Left ventricle myocardium inferior (tissue), 1 donor: ENCODE results near the gene LSM7. TPM values are rescaled to one million over a fixed set of nuclear protein-coding genes. Genes with fewer than 3 reads are reported as not detected.

Experiments
- DNase-seq: peaks from one replicate; pipeline ENCODE4 v3.0.0-alpha.2; 2020
- H3K27ac ChIP-seq: fragments of 200-600 bp; replicated peaks from 2 replicates; pipeline ENCODE4 v1.8.0; 2021
- H3K27me3 ChIP-seq: fragments of 200-600 bp; 2 replicates; pipeline ENCODE4 v1.8.0; 2021; ENCODE audit warnings: low read depth
- H3K36me3 ChIP-seq: fragments of 200-600 bp; 2 replicates; pipeline ENCODE4 v1.8.0; 2021
- H3K4me1 ChIP-seq: fragments of 200-600 bp; 2 replicates; pipeline ENCODE4 v1.8.0; 2021
- H3K4me3 ChIP-seq: fragments of 200-600 bp; 2 replicates; pipeline ENCODE4 v1.8.0; 2021; ENCODE audit warnings: mild to moderate bottlenecking, moderate library complexity
- H3K9me3 ChIP-seq: fragments of 200-600 bp; replicated peaks from 2 replicates; pipeline ENCODE4 v1.8.0; 2021
- intact Hi-C: fragments of 100-400 bp; cut with micrococcal nuclease; formaldehyde crosslinking; loops from one replicate; pipeline ENCODE4 v1.11.0; 2022
- total RNA-seq: library from RNA; stranded (reverse); fragmentation: NEBNext Ultra II Directional; extraction: Animal tissue kit (Norgen Biotek cat#: 25700); gene quantifications from one replicate; pipeline ENCODE4 v1.2.1, GENCODE V29; 2021
- TF ChIP-seq, protein P1 (sequence below): fragments of 200-600 bp; IDR thresholded peaks from 2 replicates; pipeline ENCODE4 v1.8.0; 2021; ENCODE audit warnings: antibody characterized with exemption, mild to moderate bottlenecking, borderline replicate concordance
- donor health status: DM: no; HTN: yes; CAD: no; lungs with severe emphysema.

The LSM7 gene
- total RNA-seq, 1 donor from 2014 or later: 41.1 TPM

DNA sequence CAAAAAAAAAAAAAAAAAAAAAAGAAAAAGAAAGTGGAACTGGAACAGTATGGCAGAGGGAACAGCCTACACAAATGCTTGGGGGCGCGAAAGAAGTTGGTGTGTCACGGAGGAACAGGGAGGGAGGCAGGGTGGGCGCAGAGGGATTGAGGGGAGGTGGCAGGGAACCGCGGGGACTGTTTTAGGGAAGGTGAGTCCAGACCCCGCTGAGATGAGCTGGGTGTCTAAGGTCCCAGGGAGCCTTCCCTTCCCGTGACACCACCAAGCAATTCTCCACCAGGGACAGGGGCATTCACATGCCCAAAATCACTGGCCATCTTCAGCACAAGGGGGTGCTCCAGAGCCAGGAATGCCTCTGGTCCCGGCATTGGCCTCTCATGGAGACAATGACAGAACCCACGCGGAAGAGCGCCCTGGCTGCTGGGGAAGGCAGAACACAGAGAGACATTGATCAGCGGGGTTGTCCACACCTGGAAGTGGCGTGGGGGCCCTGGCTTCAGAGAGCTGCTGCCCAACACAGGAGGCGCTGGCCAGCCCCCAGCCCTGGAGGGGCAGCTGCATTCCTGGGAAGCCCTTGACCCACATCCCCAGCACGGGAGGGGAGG, 53.4 kb downstream of the LSM7 start:
- peak overlapping the region; percentile 32 for H3K4me3 ChIP-seq
- TF ChIP-seq, protein P1, sequence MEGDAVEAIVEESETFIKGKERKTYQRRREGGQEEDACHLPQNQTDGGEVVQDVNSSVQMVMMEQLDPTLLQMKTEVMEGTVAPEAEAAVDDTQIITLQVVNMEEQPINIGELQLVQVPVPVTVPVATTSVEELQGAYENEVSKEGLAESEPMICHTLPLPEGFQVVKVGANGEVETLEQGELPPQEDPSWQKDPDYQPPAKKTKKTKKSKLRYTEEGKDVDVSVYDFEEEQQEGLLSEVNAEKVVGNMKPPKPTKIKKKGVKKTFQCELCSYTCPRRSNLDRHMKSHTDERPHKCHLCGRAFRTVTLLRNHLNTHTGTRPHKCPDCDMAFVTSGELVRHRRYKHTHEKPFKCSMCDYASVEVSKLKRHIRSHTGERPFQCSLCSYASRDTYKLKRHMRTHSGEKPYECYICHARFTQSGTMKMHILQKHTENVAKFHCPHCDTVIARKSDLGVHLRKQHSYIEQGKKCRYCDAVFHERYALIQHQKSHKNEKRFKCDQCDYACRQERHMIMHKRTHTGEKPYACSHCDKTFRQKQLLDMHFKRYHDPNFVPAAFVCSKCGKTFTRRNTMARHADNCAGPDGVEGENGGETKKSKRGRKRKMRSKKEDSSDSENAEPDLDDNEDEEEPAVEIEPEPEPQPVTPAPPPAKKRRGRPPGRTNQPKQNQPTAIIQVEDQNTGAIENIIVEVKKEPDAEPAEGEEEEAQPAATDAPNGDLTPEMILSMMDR: peak; percentile 66
- H3K36me3 ChIP-seq: peaks cover 26% of the 10 kb centered on the region
- peaks cover 61% of the 10 kb centered on the region for H3K4me1 ChIP-seq
- no peaks in the 10 kb centered on the region for H3K27me3 ChIP-seq
- DNase-seq: peak; percentile 64
- H3K9me3 ChIP-seq: no peaks in the 10 kb centered on the region
- H3K27ac ChIP-seq: peak overlapping the region; percentile 56
- intact Hi-C loops: no loop called here

DNA sequence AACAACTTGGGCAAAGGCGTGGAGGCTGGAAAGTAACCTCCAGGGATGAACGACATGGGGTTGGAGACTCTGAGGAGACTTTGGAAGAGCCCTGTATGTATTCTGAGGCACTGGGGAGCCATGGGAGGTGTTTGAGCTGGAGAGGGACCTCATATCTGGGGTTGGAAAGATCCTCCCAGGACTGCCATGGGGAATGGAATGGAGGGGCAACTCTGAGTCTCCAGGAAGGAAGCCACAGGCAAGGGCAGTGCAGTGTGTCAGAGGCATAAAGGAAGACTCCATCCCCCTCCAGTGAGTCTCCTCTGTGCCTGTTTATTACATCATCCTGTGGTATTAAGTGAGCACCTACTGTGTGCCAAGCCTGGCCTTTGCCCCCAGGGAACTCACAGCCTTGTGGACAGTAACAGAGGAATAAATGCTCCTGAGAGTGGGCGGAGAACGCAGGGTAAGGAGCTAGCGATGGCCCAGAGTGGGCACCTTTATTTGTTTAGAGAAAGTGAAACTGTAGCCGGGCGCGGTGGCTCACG, 54.1 kb downstream of the LSM7 start:
- peak overlapping the region; percentile 98 for H3K27ac ChIP-seq
- DNase-seq: no peak
- no peaks in the 10 kb centered on the region for H3K9me3 ChIP-seq
- TF ChIP-seq, protein P1: no peak
- intact Hi-C loops: no loop called here
- peaks cover 26% of the 10 kb centered on the region for H3K36me3 ChIP-seq
- H3K4me3 ChIP-seq: peak overlapping the region; percentile 99
- no peaks in the 10 kb centered on the region for H3K27me3 ChIP-seq
- H3K4me1 ChIP-seq: peaks cover 68% of the 10 kb centered on the region

- H3K36me3 ChIP-seq: peaks cover 26% of the 10 kb centered on the region
- peak; percentile 78 for DNase-seq
- H3K27ac ChIP-seq: peak overlapping the region; percentile 98
- peak overlapping the region; percentile 99 for H3K4me3 ChIP-seq
- intact Hi-C loops: no loop called here
- TF ChIP-seq, protein P1: peak; percentile 98
- peaks cover 72% of the 10 kb centered on the region for H3K4me1 ChIP-seq
- no peaks in the 10 kb centered on the region for H3K27me3 ChIP-seq
- no peaks in the 10 kb centered on the region for H3K9me3 ChIP-seq
Measured at GRCh38 chr19:2273356-2274184, 54.8 kb downstream of the LSM7 start.

Other genes starting within 250 kb of the LSM7 start
- gene MOB3A, start 232.3 kb downstream of the LSM7 start, total RNA-seq: 16.1 TPM
- 2.8 TPM for gene IZUMO4, start 231.7 kb downstream of the LSM7 start, total RNA-seq
- 75.4 TPM for gene AP3D1, start 177.0 kb downstream of the LSM7 start, total RNA-seq
- gene DOT1L, start 164.7 kb downstream of the LSM7 start, total RNA-seq: 8.4 TPM
- gene PLEKHJ1, start 92.3 kb downstream of the LSM7 start, total RNA-seq: 47.8 TPM
- gene SF3A2, start 91.8 kb downstream of the LSM7 start, total RNA-seq: 28.7 TPM
- gene AMH, start 79.3 kb downstream of the LSM7 start, total RNA-seq: 1.1 TPM
- gene JSRP1, start 72.2 kb downstream of the LSM7 start, total RNA-seq: 0.36 TPM
- 0.77 TPM for gene PEAK3, start 46.4 kb downstream of the LSM7 start, total RNA-seq
- gene LINGO3, start 20.4 kb downstream of the LSM7 start, total RNA-seq: not detected
- gene SPPL2B, start 98 bp upstream of the LSM7 start, total RNA-seq: 26.2 TPM
- gene TMPRSS9, start 31.7 kb upstream of the LSM7 start, total RNA-seq: not detected
- gene TIMM13, start 99.0 kb upstream of the LSM7 start, total RNA-seq: 87.7 TPM
- 11.0 TPM for gene LMNB2, start 128.4 kb upstream of the LSM7 start, total RNA-seq
- gene GADD45B, start 147.5 kb upstream of the LSM7 start, total RNA-seq: 34.3 TPM